CD4-positive, alpha-beta T cell treated with Interferon gamma for 1 hour (primary cell): ENCODE results near the gene TMEM35A.
A peak's percentile ranks its signal among the peaks of the same experiment; 100 is the strongest.
"Not testable (repeated sequence)": the region's sequence is repeated elsewhere in the genome, so short reads cannot be mapped to it uniquely, and the experiment has no call there.

Experiments used
- DNase-seq: peaks from one replicate; pipeline ENCODE4 v3.0.0-alpha.2; 2020

The TMEM35A gene

GRCh38 chrX:101078716-101079598 lies at the start of gene TMEM35A:
Gene TMEM35A (plus strand): TSS chrX:101078879. CDS start chrX:101079003, 124 bp downstream.
- no peak for DNase-seq

GRCh38 chrX:101029665-101030064 lies 49.0 kb upstream of the TMEM35A start:
- DNase-seq: no peak

- no peak for DNase-seq
These were observed 41.4 kb upstream of the TMEM35A start for GRCh38 chrX:101037231-101037630.

- no peak for DNase-seq
These were observed 38.5 kb upstream of the TMEM35A start for GRCh38 chrX:101040197-101040596.

- DNase-seq: no peak
These were observed 27.5 kb upstream of the TMEM35A start for GRCh38 chrX:101051153-101051548.

GRCh38 chrX:101051549-101052302 lies 27.0 kb upstream of the TMEM35A start, which contains the start of gene TRMT2B:
Gene TRMT2B (minus strand): TSS chrX:101052111. CDS start chrX:101042289, 9,822 bp downstream.
- peak; percentile 81 for DNase-seq

GRCh38 chrX:101056551-101056950 lies 22.1 kb upstream of the TMEM35A start:
- DNase-seq: not testable (repeated sequence)

GRCh38 chrX:101057093-101057714 lies 21.5 kb upstream of the TMEM35A start:
- no peak for DNase-seq

GRCh38 chrX:101062176-101062575 lies 16.5 kb upstream of the TMEM35A start:
- no peak for DNase-seq

GRCh38 chrX:101071582-101071981 lies 7.1 kb upstream of the TMEM35A start:
- no peak for DNase-seq

GRCh38 chrX:101079736-101080270 lies 1.1 kb downstream of the TMEM35A start:
- no peak for DNase-seq

GRCh38 chrX:101080326-101081124 lies 1.8 kb downstream of the TMEM35A start:
- DNase-seq: no peak

- no peak for DNase-seq
These were observed 2.6 kb downstream of the TMEM35A start for GRCh38 chrX:101081231-101081630.

- DNase-seq: no peak
These were observed 13.1 kb downstream of the TMEM35A start for GRCh38 chrX:101091817-101092216.

- peak; percentile 95 for DNase-seq
These were observed 19.1 kb downstream of the TMEM35A start, which contains the start of gene CENPI for GRCh38 chrX:101097546-101098453. Gene CENPI (plus strand): TSS chrX:101098204. CDS start chrX:101101071, 2,867 bp downstream.

GRCh38 chrX:101108284-101108683 lies 29.6 kb downstream of the TMEM35A start:
- DNase-seq: no peak

- DNase-seq: no peak
These were observed 39.0 kb downstream of the TMEM35A start for GRCh38 chrX:101117701-101118100.

- no peak for DNase-seq
These were observed 57.6 kb downstream of the TMEM35A start for GRCh38 chrX:101136235-101136634.
